Measurements from ENCODE around the gene NLRP1. TPM values are rescaled to one million over a fixed set of nuclear protein-coding genes. Genes with fewer than 3 reads are reported as not detected.

The NLRP1 gene
- total RNA-seq, 1 donor from 2014 or later = 33.2 TPM

GRCh38 chr17:5553479-5553878 lies 30.8 kb downstream of the NLRP1 start:
- H3K4me1 ChIP-seq = no peaks in the 10 kb centered on the region
- DNase-seq (no peak), ATAC-seq (peak; percentile 24)
- no peaks in the 10 kb centered on the region for H3K9me3 ChIP-seq
- intact Hi-C loops (cut with DNase I) = no loop called here
- H3K4me3 ChIP-seq = no peak overlapping the region
- TF ChIP-seq, protein P1, sequence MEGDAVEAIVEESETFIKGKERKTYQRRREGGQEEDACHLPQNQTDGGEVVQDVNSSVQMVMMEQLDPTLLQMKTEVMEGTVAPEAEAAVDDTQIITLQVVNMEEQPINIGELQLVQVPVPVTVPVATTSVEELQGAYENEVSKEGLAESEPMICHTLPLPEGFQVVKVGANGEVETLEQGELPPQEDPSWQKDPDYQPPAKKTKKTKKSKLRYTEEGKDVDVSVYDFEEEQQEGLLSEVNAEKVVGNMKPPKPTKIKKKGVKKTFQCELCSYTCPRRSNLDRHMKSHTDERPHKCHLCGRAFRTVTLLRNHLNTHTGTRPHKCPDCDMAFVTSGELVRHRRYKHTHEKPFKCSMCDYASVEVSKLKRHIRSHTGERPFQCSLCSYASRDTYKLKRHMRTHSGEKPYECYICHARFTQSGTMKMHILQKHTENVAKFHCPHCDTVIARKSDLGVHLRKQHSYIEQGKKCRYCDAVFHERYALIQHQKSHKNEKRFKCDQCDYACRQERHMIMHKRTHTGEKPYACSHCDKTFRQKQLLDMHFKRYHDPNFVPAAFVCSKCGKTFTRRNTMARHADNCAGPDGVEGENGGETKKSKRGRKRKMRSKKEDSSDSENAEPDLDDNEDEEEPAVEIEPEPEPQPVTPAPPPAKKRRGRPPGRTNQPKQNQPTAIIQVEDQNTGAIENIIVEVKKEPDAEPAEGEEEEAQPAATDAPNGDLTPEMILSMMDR (IDR thresholded peaks at IDR 0.05) = no peak
- no peak overlapping the region for H3K27ac ChIP-seq
- peaks cover 41% of the 10 kb centered on the region for H3K36me3 ChIP-seq
- no peaks in the 10 kb centered on the region for H3K27me3 ChIP-seq

DNA sequence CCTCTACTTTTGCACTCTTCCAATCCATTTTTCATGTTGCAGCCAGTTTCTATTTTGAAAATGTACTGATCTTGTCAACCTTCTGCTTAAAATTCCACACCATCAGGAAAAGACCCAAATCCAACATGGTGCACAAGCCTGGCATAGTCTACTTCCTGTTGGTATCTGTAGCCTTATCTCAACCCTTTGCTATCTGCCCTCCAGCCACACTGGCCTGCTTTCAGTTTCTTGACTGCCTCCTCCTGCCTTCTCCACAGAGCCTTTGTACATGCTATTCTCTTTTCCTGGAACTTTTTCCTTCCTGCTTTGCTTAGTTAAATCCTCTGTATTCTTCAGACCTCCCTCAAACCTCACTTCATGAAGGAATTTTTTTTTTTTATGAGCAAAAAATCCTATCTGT lies 31.5 kb downstream of the NLRP1 start:
- no peaks in the 10 kb centered on the region for H3K27me3 ChIP-seq
- no peak for DNase-seq
- H3K27ac ChIP-seq = no peak overlapping the region
- H3K36me3 ChIP-seq = peaks cover 42% of the 10 kb centered on the region
- no peaks in the 10 kb centered on the region for H3K4me1 ChIP-seq
- TF ChIP-seq, protein P1 (IDR thresholded peaks at IDR 0.05) = no peak
- no peak for ATAC-seq
- H3K4me3 ChIP-seq = no peak overlapping the region
- intact Hi-C loops (cut with DNase I) = no loop called here
- H3K9me3 ChIP-seq = no peaks in the 10 kb centered on the region

DNA sequence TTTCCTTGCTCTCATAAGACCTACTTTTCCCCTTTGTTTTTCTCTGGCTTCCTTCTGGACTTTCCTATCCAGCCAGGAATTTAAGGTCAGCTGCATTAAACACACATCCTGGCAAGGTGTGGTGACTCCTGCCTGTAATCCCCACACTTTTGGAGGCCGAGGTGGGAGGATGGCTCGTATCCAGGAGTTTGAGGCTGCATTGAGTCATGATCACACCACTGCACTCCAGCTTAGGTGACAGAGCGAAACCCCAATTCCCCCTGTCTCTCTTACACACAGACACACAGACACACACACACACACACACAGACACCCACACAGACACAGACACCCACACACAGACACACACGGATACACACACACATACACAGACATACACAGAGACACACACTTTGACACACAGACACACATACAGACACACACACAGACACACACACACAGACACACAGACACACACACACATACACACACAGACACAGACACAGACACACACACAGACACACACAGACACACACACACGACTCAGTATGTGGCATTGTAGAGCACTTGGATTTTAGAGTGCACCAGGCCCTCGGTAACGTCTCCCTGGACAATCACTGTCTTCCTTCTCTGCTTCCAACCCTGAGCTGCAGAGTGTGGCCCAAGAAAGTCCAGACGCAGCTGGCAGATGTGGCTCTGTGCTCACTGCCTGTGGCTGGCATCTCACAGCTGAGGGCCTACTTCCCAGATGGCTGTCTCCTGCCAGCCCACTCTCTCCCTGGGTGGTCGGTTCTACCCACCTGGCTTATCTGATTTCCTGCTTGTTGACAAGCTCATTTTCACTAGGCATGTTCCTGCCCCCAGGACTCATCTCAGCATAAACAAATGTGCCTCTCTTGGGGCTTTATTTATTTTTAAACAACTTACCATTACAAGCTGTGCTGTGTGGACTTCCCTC lies 39.0 kb downstream of the NLRP1 start:
- Histone ChIP-seq H3K27ac (no peak overlapping the region), H3K4me1 (no peaks in the 10 kb centered on the region), H3K36me3 (peaks cover 41% of the 10 kb centered on the region), H3K9me3 (no peaks in the 10 kb centered on the region), H3K4me3 (no peak overlapping the region), H3K27me3 (no peaks in the 10 kb centered on the region)
- ATAC-seq (no peak), DNase-seq (peak; percentile 21)
- TF ChIP-seq, protein P1 (IDR thresholded peaks at IDR 0.05) = no peak
- intact Hi-C loops (cut with DNase I) = no loop called here

- intact Hi-C loops (cut with DNase I) = no loop called here
- no peaks in the 10 kb centered on the region for H3K27me3 ChIP-seq
- TF ChIP-seq, protein P1 (IDR thresholded peaks at IDR 0.05) = no peak
- no peaks in the 10 kb centered on the region for H3K4me1 ChIP-seq
- no peak overlapping the region for H3K4me3 ChIP-seq
- ATAC-seq (no peak), DNase-seq (peak; percentile 44)
- H3K27ac ChIP-seq = no peak overlapping the region
- peaks cover 42% of the 10 kb centered on the region for H3K36me3 ChIP-seq
- H3K9me3 ChIP-seq = no peaks in the 10 kb centered on the region
Observed at GRCh38 chr17:5544115-5544514, 40.2 kb downstream of the NLRP1 start.

DNA sequence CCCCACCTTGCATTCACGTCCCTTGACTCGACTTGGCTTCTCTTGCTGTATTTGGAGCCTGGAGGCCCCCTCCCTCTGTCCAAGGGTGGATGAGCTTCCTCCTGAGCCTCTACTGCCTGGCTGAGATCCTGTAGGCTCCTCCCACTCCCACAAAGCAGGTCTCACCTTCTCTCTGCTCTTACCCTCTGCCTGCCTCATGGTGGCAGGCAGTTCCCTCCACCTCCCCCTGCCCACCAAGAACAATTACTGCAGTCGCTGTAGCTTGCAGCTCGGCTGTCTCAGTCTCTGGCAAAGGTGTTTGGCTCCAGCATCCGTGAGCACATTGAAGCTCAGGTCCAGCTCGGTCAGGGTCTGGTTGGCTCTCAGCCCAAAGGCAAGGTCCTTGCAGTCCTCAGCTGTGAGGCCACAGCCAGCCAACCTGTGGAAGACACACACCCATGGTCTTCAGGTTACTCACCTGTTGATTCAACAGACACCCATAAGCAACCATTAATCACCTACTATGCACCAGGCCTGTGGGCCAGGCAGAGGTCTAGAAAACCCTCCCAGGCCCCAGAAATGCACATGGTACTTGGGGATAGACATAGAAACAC lies 42.6 kb downstream of the NLRP1 start:
- no peak for ATAC-seq
- Histone ChIP-seq H3K27ac (no peak overlapping the region), H3K36me3 (peaks cover 45% of the 10 kb centered on the region), H3K4me1 (no peaks in the 10 kb centered on the region), H3K27me3 (no peaks in the 10 kb centered on the region), H3K4me3 (no peak overlapping the region), H3K9me3 (no peaks in the 10 kb centered on the region)
- TF ChIP-seq, protein P1 (IDR thresholded peaks at IDR 0.05) = no peak
- intact Hi-C loops (cut with DNase I) = no loop called here
- peak; percentile 45 for DNase-seq

Data from upper lobe of right lung (tissue), 1 donor.